Measurements from ENCODE around the gene USP2.
A peak's percentile ranks its signal among the peaks of the same experiment; 100 is the strongest.

The USP2 gene

DNA sequence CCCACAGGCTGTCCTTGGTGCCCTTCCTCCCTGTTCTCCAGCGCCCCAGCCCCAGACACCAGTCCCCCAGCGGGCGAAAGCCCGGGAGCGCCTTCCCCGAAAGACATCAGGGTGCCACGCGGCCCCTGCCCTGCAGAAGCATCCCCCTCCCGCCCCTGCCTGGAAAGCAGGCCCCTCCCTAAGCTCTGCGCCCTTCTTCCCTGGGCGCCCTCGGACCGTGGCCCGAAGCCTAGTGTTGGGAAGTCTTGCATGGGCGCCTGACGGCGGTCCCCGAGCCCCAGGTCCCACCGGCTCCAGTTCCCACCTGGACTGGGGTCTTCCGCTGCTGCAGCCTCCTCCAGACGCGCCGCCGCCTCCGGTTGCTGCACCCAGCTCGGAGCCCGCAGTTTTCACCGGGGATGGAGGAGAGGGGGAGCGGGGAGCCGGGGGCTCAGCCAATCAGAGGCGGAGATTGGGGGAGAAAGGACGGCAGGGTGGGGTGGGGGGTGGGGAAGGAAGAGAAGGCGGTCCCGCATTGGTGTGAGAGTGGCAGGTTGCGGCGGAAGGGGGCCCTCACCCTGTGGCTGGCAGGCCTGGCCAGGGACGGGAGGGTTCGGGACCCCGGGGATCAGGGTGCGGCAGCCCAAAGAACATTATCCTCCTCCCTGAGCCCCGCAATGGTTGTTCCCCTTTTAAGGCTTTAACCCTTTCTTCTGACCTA is 41.5 kb upstream of the USP2 start, which contains the start of gene THY1:
Gene THY1 (minus strand): TSS at position 364 of the 700 bp plus-strand sequence. CDS start 2,267 bp downstream, outside the sequence.
- peak within 1 kb of the TSS; percentile 30 for H3K4me3 ChIP-seq (ENCODE audit: low read depth, low read length)

DNA sequence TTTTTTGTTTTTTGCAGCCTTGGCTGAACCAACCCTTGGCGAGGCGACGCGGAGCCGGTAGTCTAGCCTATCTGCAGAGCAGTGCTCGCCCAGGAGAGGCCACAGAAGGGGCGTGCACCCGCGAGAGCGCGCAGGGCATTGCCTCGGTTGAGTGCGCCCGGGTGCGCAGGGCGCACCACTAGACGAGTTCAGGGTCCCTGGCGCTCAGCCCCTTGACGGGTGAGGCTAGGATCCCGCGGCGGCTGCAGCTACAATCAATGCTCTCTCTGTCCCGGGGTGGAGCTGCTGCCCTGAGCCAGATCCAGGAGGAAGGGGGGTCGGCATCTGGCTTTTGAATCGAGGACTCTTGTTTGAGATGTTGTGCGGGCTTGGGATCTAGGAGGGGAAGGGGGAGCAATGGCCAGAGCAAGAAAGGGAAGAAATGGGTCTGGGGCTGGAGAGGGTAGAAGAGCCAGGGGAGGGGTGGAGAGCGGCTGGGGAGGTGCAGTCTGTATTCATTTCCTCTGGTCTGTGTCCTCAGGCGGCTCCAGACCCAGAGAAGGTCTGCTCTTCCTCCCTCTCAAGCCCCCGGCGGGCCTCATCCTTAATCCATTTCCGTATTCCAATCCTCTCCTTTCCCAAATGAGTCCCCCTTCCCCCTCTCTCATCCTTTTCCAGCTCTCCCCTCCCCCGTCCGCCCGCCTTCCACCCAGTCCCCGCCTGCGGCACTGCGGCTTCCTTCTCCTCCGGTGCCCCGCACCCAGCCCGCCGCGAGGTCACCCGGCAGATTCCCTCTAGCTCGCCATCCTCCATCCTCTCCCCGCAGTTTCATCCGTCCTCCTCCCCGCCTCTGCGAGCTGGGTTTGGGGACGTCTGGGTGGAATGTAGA is 40.7 kb upstream of the USP2 start:
- TF ChIP-seq, protein P1, sequence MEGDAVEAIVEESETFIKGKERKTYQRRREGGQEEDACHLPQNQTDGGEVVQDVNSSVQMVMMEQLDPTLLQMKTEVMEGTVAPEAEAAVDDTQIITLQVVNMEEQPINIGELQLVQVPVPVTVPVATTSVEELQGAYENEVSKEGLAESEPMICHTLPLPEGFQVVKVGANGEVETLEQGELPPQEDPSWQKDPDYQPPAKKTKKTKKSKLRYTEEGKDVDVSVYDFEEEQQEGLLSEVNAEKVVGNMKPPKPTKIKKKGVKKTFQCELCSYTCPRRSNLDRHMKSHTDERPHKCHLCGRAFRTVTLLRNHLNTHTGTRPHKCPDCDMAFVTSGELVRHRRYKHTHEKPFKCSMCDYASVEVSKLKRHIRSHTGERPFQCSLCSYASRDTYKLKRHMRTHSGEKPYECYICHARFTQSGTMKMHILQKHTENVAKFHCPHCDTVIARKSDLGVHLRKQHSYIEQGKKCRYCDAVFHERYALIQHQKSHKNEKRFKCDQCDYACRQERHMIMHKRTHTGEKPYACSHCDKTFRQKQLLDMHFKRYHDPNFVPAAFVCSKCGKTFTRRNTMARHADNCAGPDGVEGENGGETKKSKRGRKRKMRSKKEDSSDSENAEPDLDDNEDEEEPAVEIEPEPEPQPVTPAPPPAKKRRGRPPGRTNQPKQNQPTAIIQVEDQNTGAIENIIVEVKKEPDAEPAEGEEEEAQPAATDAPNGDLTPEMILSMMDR (IDR thresholded peaks at IDR 0.05; ENCODE audit: low read depth, low read length, missing control alignments): no peak
- peak overlapping the region; percentile 30 for H3K4me3 ChIP-seq (ENCODE audit: low read depth, low read length)
- DNase-seq (ENCODE audit: low read depth): no peak

More for the DNA sequence above, 41.5 kb upstream of the USP2 start, which contains the start of gene THY1:
- no peak for DNase-seq (ENCODE audit: low read depth)
- TF ChIP-seq, protein P1 (IDR thresholded peaks at IDR 0.05; ENCODE audit: low read depth, low read length, missing control alignments): no peak

DNA sequence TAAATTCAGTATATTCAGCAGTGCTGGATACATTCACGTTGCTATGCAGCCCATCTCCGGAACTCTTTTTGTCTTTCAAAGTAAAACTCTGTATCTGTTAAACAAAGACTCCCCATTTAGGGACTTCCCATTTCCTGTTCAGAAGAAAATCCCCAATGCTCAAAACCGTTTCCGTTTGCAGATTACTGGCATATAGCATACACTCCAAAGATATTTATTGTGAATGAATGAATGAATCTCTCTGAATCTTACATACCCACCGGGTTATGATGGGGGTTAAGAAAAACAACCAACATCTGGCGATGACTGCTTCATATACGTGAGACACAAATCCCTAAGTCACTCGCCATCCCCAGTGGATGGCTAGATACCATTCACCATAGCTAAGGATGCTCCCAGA is 39.9 kb upstream of the USP2 start:
- DNase-seq (ENCODE audit: low read depth): no peak
- TF ChIP-seq, protein P1 (IDR thresholded peaks at IDR 0.05; ENCODE audit: low read depth, low read length, missing control alignments): no peak

DNA sequence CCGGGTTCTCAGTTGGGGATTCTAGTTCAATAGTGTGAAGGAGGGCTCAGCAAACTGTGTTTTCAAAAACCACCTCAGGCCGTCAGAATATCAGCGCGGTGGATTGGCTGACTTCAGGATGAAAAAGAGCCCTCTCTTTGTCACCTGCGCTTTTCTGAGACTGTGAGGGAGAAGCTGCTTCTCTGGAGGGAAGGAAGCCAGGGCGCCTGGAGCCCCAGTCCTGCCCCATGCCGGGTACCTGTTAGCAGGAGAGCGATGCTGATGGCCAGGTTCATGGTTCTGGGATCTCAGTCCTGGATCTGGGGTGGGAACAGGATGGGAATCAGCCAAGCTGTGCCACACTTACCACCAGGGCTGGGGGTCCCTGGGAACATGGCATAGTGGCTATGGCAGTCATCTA is 39.1 kb upstream of the USP2 start:
- TF ChIP-seq, protein P1 (IDR thresholded peaks at IDR 0.05; ENCODE audit: low read depth, low read length, missing control alignments): no peak
- no peak for DNase-seq (ENCODE audit: low read depth)
- H3K4me3 ChIP-seq (ENCODE audit: low read depth, low read length): no peak overlapping the region

More for the DNA sequence above, 39.9 kb upstream of the USP2 start:
- no peak overlapping the region for H3K4me3 ChIP-seq (ENCODE audit: low read depth, low read length)

DNA sequence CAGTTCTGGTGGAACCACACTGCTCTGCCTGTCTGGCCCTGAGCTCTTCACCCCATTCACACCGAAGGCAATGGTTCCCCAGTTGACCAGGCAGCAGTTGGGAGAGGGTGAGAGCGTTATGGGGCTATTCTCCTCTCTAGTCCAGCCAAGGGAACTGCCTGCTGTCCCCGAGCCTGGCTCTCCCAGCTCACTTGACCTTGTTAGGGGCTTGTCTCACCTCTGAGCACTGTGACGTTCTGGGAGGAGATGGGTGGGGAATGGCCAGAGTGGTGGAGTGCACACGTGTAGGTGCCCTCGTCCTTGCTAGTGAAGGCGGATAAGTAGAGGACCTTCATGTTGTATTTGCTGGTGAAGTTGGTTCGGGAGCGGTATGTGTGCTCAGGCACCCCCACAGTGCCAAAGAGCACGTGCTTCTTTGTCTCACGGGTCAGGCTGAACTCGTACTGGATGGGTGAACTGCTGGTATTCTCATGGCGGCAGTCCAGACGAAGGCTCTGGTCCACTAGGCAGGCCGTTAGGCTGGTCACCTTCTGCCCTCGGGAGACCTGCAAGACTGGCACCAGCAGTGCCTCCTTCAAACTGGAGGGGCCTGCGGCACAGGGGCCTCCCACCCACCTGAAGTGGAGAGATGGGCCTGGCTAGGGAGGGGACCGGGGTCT is 38.5 kb upstream of the USP2 start:
- no peak for DNase-seq (ENCODE audit: low read depth)
- TF ChIP-seq, protein P1 (IDR thresholded peaks at IDR 0.05; ENCODE audit: low read depth, low read length, missing control alignments): no peak
- no peak overlapping the region for H3K4me3 ChIP-seq (ENCODE audit: low read depth, low read length)

DNA sequence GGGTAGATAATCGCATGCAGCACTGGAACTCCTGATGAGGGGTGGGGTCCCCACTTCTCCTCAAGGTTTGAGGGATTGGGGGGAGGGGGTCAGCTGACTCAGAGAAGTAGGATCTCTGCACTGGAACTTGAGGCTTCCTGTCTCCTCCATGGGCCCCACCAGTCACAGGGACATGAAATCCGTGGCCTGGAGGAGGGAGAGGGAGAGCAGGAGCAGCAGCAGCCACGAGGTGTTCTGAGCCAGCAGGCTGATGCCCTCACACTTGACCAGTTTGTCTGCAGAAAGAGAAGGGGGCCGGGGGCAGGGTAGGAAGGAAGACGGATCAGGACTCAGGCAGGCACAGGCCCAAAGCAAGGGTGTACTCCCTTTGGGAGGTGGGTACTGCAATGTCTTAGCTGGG is 37.8 kb upstream of the USP2 start:
- TF ChIP-seq, protein P1 (IDR thresholded peaks at IDR 0.05; ENCODE audit: low read depth, low read length, missing control alignments): no peak

More for the DNA sequence above, 37.8 kb upstream of the USP2 start:
- DNase-seq (ENCODE audit: low read depth): no peak
- no peak overlapping the region for H3K4me3 ChIP-seq (ENCODE audit: low read depth, low read length)
